Keratinocyte (primary cell): ENCODE measurements around the gene E2F1. TPM values are rescaled to one million over a fixed set of nuclear protein-coding genes. Genes with fewer than 3 reads are reported as not detected.
A peak's percentile ranks its signal among the peaks of the same experiment; 100 is the strongest.

Experiments
- DNase-seq: peaks from one replicate; pipeline ENCODE4 v3.0.0-alpha.2; 2011; ENCODE audit warnings: low read depth, missing footprints, low spot score
- FAIRE-seq: peaks from 2 replicates; lab custom pipeline; 2011; peaks lifted over from hg19 to GRCh38; lab: Jason Lieb, UNC
- H2AFZ ChIP-seq: 2 replicates; pipeline ENCODE4 v1.6.0; 2012; ENCODE audit warnings: low read length, control low read depth, inconsistent platforms; ENCODE audit not compliant: control insufficient read depth
- H3K27ac ChIP-seq: 2 replicates; pipeline ENCODE4 v1.5.1; 2011; ENCODE audit warnings: low read length; ENCODE audit not compliant: control insufficient read depth, insufficient read depth
- H3K27me3 ChIP-seq: 3 replicates; pipeline ENCODE4 v1.6.0; 2011; ENCODE audit warnings: low read length; ENCODE audit not compliant: control insufficient read depth, insufficient read depth; ENCODE audit errors: extremely low read depth
- H3K36me3 ChIP-seq, 2 experiments: 2 replicates in 1 of 2; 3 replicates in 1 of 2; pipeline ENCODE4 v1.5.1; 2011; ENCODE audit warnings: low read length in 2 of 2, mild to moderate bottlenecking in 1 of 2; ENCODE audit not compliant: control insufficient read depth in 2 of 2, insufficient read depth in 2 of 2; ENCODE audit errors: extremely low read depth in 1 of 2
- H3K4me1 ChIP-seq: 3 replicates; pipeline ENCODE4 v1.5.1; 2011; ENCODE audit warnings: low read length; ENCODE audit not compliant: control insufficient read depth, insufficient read depth; ENCODE audit errors: extremely low read depth
- H3K4me2 ChIP-seq: 3 replicates; pipeline ENCODE4 v1.6.0; 2011; ENCODE audit warnings: low read depth, low read length; ENCODE audit not compliant: control insufficient read depth, insufficient read depth; ENCODE audit errors: extremely low read depth
- H3K4me3 ChIP-seq, 3 experiments: fragments of 200-600 bp in 1 of 3; sonication (generic) in 1 of 3; 2 replicates in 2 of 3; 3 replicates in 1 of 3; pipeline ENCODE4 v1.5.1; 2011 to 2016; ENCODE audit warnings: low read length in 3 of 3, mild to moderate bottlenecking in 3 of 3, control low read depth in 2 of 3, inconsistent platforms in 1 of 3, low read depth in 1 of 3, mixed read lengths in 1 of 3, mixed run types in 1 of 3, moderate library complexity in 1 of 3; ENCODE audit not compliant: control insufficient read depth in 2 of 3, insufficient read depth in 2 of 3; ENCODE audit errors: extremely low read depth in 1 of 3
- H3K79me2 ChIP-seq: 2 replicates; pipeline ENCODE4 v1.6.0; 2012; ENCODE audit warnings: low read length; ENCODE audit not compliant: control insufficient read depth, insufficient read depth
- H3K9ac ChIP-seq: 3 replicates; pipeline ENCODE4 v1.6.0; 2011; ENCODE audit warnings: low read length; ENCODE audit not compliant: control insufficient read depth, insufficient read depth; ENCODE audit errors: extremely low read depth
- H3K9me1 ChIP-seq: 3 replicates; pipeline ENCODE4 v1.6.0; 2011; ENCODE audit warnings: low read length; ENCODE audit not compliant: control insufficient read depth, insufficient read depth; ENCODE audit errors: extremely low read depth
- H3K9me3 ChIP-seq: 2 replicates; pipeline ENCODE4 v1.5.1; 2012; ENCODE audit warnings: low read depth, low read length; ENCODE audit not compliant: control insufficient read depth
- H4K20me1 ChIP-seq: 3 replicates; pipeline ENCODE4 v1.6.0; 2011; ENCODE audit warnings: low read length; ENCODE audit not compliant: control insufficient read depth, insufficient read depth; ENCODE audit errors: extremely low read depth
- EZH2 ChIP-seq: IDR thresholded peaks from one replicate; pipeline ENCODE4 v1.6.1; 2012; ENCODE audit warnings: inconsistent platforms, mild to moderate bottlenecking, low read length, moderate library complexity
- dilution Hi-C: fragments of 300-500 bp; cut with MboI; formaldehyde crosslinking; loops from one replicate; pipeline ENCODE4 v1.7.0; 2020; ENCODE audit warnings: low sequenced_read_pairs; ENCODE audit not compliant: extremely low pct_ligation_motif_present
- polyA plus RNA-seq, 5 experiments: library from polyadenylated mRNA; depleted of rRNA in 3 of 5; stranded (reverse) in 3 of 5; stranded (forward) in 1 of 5; unstranded in 1 of 5; fragments of >200 nt; gene quantifications; 1 replicate in 1 of 5; 2 replicates in 3 of 5; 3 replicates in 1 of 5; pipeline versions ENCODE4 v1.2.1 to v1.2.3, GENCODE V29; 2011 to 2012; ENCODE audit warnings: missing spikeins in 2 of 5, low read depth in 1 of 5, low replicate concordance in 1 of 5
- TF ChIP-seq, protein P1 (sequence below), 3 experiments: IDR thresholded peaks in 1 of 3; conservative IDR thresholded peaks in 1 of 3; optimal IDR thresholded peaks in 1 of 3; 2 replicates in 2 of 3; 3 replicates in 1 of 3; pipeline versions ENCODE3 to v1.5.1; 2011; ENCODE audit warnings: low read length in 3 of 3, mild to moderate bottlenecking in 3 of 3, moderate library complexity in 2 of 3, control low read depth in 1 of 3, inconsistent platforms in 1 of 3; ENCODE audit not compliant: insufficient read depth in 2 of 3; ENCODE audit errors: extremely low read depth in 1 of 3

E2F1 gene
- polyA plus RNA-seq, 1 donor (not counting 4 experiments of a cell fraction or from before 2014, with no cell fraction given), result 2.8 TPM

- Histone ChIP-seq H3K4me3 (peak overlapping the region in 1 of 3 experiments; percentile 49), H2AFZ (peak overlapping the region; percentile 34), H3K9me1 (no peaks in the 10 kb centered on the region), H3K4me1 (peaks cover 2% of the 10 kb centered on the region), H4K20me1 (no peaks in the 10 kb centered on the region), H3K27ac (no peak overlapping the region), H3K36me3 (no peaks in the 10 kb centered on the region), H3K27me3 (no peaks in the 10 kb centered on the region), H3K9me3 (no peaks in the 10 kb centered on the region), H3K4me2 (peak overlapping the region; percentile 77), H3K79me2 (no peaks in the 10 kb centered on the region), H3K9ac (peak overlapping the region; percentile 19)
- no peak for TF ChIP-seq EZH2
- dilution Hi-C loops, result no loop called here
- no peak for DNase-seq
- no peak for FAIRE-seq
Observed at GRCh38 chr20:33675136-33675959, 10.8 kb downstream of the E2F1 start.

DNA sequence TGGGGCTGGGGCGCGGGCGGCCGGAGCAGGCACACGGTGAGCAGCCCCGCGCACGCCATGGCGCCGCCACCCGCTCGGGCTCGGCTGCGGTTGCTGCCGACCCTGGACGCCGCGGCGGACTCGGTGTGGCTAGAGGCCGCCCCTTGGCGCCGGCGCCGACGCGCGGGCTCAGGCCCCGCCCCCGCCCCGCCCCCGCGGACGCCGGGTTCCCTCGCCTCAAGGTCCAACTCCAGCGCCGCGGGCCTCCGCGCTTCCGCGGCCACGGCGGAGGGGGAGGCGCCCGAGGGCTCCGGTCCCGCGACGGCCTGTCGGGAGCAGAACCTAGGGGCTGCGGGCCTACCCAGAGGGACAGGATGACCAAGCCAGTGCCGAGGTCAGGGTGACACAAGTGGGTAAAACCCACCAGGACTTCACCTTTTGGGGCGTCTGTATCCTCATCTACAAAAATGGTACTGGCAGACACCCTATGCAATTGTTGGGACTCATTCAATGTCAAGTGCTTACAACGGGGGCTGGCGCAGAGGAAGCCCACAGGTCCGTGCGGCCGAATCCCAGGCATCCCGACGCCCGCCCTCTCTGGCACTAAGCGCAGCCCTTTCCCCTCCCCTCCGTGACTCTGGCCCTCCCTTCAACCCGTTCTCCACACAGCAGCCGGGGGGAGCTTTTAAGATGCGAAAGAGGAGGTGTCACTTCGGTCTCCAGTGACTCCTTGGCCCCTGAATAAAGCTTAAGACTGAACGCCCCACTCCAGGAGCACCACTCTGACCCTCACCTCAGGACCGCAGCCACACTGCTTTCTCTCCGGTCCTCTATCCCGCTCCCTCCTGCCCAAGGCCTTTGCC, 11.7 kb downstream of the E2F1 start, which contains the start of gene NECAB3:
Gene NECAB3 (minus strand): TSS at position 135 of the 842 bp plus-strand sequence. CDS start 76 bp downstream, at position 59.
- FAIRE-seq (no peak), DNase-seq (no peak)
- Histone ChIP-seq H3K9ac (peak within 1 kb of the TSS; percentile 65), H3K4me1 (peaks cover 2% of the 10 kb centered on the region), H3K4me2 (peak within 1 kb of the TSS; percentile 77), H3K27ac (no peak within 1 kb of the TSS), H3K79me2 (no peaks in the 10 kb centered on the region), H3K9me1 (no peaks in the 10 kb centered on the region), H4K20me1 (no peaks in the 10 kb centered on the region), H3K9me3 (no peaks in the 10 kb centered on the region), H2AFZ (peak within 1 kb of the TSS; percentile 68), H3K4me3 (peak within 1 kb of the TSS; percentile 47 to 67 (median 63)), H3K36me3 (no peaks in the 10 kb centered on the region), H3K27me3 (no peaks in the 10 kb centered on the region)
- dilution Hi-C loops, result no loop called here
- TF ChIP-seq, protein P1, sequence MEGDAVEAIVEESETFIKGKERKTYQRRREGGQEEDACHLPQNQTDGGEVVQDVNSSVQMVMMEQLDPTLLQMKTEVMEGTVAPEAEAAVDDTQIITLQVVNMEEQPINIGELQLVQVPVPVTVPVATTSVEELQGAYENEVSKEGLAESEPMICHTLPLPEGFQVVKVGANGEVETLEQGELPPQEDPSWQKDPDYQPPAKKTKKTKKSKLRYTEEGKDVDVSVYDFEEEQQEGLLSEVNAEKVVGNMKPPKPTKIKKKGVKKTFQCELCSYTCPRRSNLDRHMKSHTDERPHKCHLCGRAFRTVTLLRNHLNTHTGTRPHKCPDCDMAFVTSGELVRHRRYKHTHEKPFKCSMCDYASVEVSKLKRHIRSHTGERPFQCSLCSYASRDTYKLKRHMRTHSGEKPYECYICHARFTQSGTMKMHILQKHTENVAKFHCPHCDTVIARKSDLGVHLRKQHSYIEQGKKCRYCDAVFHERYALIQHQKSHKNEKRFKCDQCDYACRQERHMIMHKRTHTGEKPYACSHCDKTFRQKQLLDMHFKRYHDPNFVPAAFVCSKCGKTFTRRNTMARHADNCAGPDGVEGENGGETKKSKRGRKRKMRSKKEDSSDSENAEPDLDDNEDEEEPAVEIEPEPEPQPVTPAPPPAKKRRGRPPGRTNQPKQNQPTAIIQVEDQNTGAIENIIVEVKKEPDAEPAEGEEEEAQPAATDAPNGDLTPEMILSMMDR (optimal IDR thresholded peaks at IDR 0.05 in 1 of 3, IDR thresholded peaks at IDR 0.05 in 1 of 3, conservative IDR thresholded peaks at IDR 0.05 in 1 of 3; ENCODE audit: extremely low read depth in 1 of 3, insufficient read depth in 2 of 3, low read length in 3 of 3), result no peak
- TF ChIP-seq EZH2, result no peak
